Heart left ventricle (tissue), 13 donors: ENCODE data around the gene CCDC27.

Experiments used
- POLR2A ChIP-seq, 2 donors: fragments of 450-650 bp; IDR thresholded peaks; one replicate each; pipeline ENCODE4 v1.6.1; 2017; ENCODE audit warnings: antibody characterized with exemption in 2 of 2, mild to moderate bottlenecking in 2 of 2, moderate library complexity in 2 of 2
- TF ChIP-seq, protein P1 (sequence below), 12 donors: fragments of 200-600 bp; sonication (generic) in 4 of 12; IDR thresholded peaks; one replicate each; pipeline versions ENCODE4 v1.5.0 to v1.8.0; 2018 to 2022; ENCODE audit warnings: antibody characterized with exemption in 12 of 12, mild to moderate bottlenecking in 5 of 12
- donor health status: ischemic (EF 13 %, LVEDD 7.1; RV severe dilation, severe dysfunction).
- donor health status: DM: no; HTN: yes; CAD: no.
- donor health status: DM: no; HTN: no; CAD: no.
- donor health status: ischemic (EF 25% LVEDD 6.9; RV normal size, moderate dysfunction).
- donor health status: ischemic (EF 25% LVEDD 5.7; RV mildly dilated, moderate dysfunction).
- donor health status: ischemic (EF 35%, LVEDD 5.7; RV mildly dilated, moderate dysfunction).
- donor health status: nonischemic (EF 11% LVEDD 7.7; RV severe dilation, severe dysfunction).
- donor health status: DM: yes; HTN: yes; CAD: no.
- donor health status: PGD.
- donor health status: ischemic (EF 29% LVEDD 5.4; RV normal size, mild dysfunction).
- donor health status: nonischemic (EF 23%, LVEDD 6.1; RV moderate dilation, normal function).

DNA sequence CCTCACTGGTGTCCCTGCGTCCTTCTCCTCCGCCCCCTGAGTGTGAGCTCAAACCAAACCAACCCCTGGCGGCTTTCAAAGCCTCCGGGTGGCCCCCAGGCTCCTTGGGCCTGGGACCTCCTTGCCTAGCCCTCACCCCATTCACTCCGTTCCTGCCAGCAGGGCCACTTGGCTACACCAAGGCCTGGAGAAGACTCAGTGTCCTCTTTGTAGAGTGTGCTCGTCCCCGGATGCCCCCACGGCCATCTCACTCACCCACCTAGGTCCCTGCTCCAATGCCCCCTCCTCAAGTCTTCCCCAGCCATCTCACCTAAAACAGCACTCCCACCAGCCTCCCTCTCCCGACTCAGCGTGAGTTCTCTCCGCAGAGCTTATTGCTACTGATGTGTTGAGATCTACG lies 7.2 kb upstream of the CCDC27 start:
- TF ChIP-seq, protein P1, sequence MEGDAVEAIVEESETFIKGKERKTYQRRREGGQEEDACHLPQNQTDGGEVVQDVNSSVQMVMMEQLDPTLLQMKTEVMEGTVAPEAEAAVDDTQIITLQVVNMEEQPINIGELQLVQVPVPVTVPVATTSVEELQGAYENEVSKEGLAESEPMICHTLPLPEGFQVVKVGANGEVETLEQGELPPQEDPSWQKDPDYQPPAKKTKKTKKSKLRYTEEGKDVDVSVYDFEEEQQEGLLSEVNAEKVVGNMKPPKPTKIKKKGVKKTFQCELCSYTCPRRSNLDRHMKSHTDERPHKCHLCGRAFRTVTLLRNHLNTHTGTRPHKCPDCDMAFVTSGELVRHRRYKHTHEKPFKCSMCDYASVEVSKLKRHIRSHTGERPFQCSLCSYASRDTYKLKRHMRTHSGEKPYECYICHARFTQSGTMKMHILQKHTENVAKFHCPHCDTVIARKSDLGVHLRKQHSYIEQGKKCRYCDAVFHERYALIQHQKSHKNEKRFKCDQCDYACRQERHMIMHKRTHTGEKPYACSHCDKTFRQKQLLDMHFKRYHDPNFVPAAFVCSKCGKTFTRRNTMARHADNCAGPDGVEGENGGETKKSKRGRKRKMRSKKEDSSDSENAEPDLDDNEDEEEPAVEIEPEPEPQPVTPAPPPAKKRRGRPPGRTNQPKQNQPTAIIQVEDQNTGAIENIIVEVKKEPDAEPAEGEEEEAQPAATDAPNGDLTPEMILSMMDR (IDR thresholded peaks at IDR 0.05), result no peak
- no peak for TF ChIP-seq POLR2A (IDR thresholded peaks at IDR 0.05)
